ENCODE data around the gene CD40. TPM values are rescaled to one million over a fixed set of nuclear protein-coding genes. Genes with fewer than 3 reads are reported as not detected.

Gene CD40
- total and polyA plus RNA-seq, 2 of the 8 experiments (the other 6 are each of a cell fraction or from before 2014, with no cell fraction given) = 14.5 to 18.8 TPM

DNA sequence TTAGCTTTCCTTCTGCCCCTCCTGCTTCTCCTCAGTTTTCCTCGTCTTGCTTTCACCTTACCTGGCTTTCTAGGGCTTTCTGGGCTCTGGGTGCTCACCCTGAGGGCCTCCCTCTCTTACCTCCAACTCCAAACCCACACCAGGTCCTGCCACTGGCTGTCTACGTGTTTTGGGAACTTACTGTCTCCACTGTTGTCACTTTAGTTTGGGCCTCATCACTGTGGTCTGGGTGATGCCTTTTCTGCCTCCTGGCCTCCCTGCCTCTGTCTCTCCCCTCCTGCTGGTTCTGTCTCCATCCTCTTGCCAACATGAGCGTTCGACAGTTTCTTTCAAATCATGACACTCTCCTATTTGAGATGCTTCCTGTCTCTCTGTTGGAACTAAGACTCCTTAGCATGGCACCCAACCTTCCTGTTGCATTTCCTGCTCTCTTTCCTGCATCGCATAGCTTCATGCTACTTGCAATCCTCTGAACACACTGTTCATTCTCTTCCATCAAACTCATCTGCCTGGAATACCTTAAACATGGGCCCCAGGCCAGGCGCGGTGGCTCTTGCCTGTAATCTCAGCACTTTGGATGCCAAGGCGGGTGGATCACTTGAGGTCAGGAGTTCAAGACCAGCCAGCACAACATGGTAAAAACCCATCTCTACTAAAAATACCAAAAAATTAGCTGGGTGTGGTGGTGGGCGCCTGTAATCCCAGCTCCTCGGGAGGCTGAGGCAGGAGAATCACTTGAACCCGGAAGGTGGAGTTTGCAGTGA lies 5.5 kb downstream of the CD40 start:
- Histone ChIP-seq H3K27ac (ENCODE audit: low read depth, low read length) (no peak overlapping the region), H3K27me3 (replicated peaks in 1 of 4; ENCODE audit: control insufficient read depth in 3 of 4, extremely low read depth in 1 of 4, insufficient read depth in 3 of 4, low read length in 3 of 4) (0 out of 7 replicates have a peak, but pooled peaks cover 0 to 3% (median 0%) of the 10 kb centered on the region in 4 experiments), H2BK12ac (ENCODE audit: low read depth, low read length) (no peak overlapping the region), H2BK120ac (replicated peaks; ENCODE audit: low read depth, low read length) (no peak overlapping the region), H3K79me2 (ENCODE audit: control insufficient read depth in 1 of 2, insufficient read depth in 2 of 2, low read length in 2 of 2) (peaks cover 0 to 2% of the 10 kb centered on the region in 2 experiments; a peak in 1 of 4 replicates), H4K5ac (ENCODE audit: insufficient read length, low read depth, low read length) (no peak overlapping the region), H3K14ac (ENCODE audit: insufficient read length) (no peak overlapping the region), H2BK15ac (ENCODE audit: low read length) (no peak overlapping the region), H3K56ac (replicated peaks; ENCODE audit: insufficient read length, low read depth, low read length) (no peak overlapping the region), H3K9me3 (ENCODE audit: insufficient read depth in 2 of 2, low read depth in 1 of 2, low read length in 1 of 2) (no peaks in the 10 kb centered on the region), H4K20me1 (replicated peaks in 1 of 2; ENCODE audit: control insufficient read depth in 1 of 2, insufficient read depth in 2 of 2, low read length in 2 of 2) (peaks cover 0 to 3% of the 10 kb centered on the region in 2 experiments), H2AK5ac (ENCODE audit: low read depth, low read length) (no peak overlapping the region), H3K36me3 (ENCODE audit: control insufficient read depth in 2 of 4, insufficient read depth in 4 of 4, low read length in 3 of 4) (peaks cover 0 to 12% (median 5%) of the 10 kb centered on the region in 4 experiments; a peak in 5 of 8 replicates), H4K8ac (ENCODE audit: extremely low read depth, insufficient read depth, low read length) (no peak overlapping the region; the same call in 1 of the 2 replicates), H3K23me2 (ENCODE audit: low read depth, low read length) (no peaks in the 10 kb centered on the region), H3K23ac (ENCODE audit: insufficient read length) (no peak overlapping the region), H3K9ac (replicated peaks in 1 of 4; ENCODE audit: extremely low read depth in 1 of 4, low read depth in 3 of 4, low read length in 3 of 4) (no peak overlapping the region), H3K4me2 (ENCODE audit: insufficient read depth in 1 of 2, low read depth in 2 of 2, low read length in 2 of 2) (no peak overlapping the region), H3K18ac (ENCODE audit: extremely low read depth, low read length) (no peak overlapping the region), H2BK5ac (ENCODE audit: low read depth, low read length) (no peak overlapping the region), H3K4ac (replicated peaks; ENCODE audit: insufficient read length, low read depth, low read length) (no peak overlapping the region), H3K4me1 (replicated peaks in 1 of 4; ENCODE audit: control insufficient read depth in 3 of 4, insufficient read depth in 4 of 4, low read length in 3 of 4) (peaks cover 0 to 3% (median 0%) of the 10 kb centered on the region in 4 experiments; a peak in 2 of 7 replicates), H4K91ac (replicated peaks; ENCODE audit: insufficient read length, low read length) (no peak overlapping the region), H2AFZ (ENCODE audit: low read length) (no peak overlapping the region), H2BK20ac (ENCODE audit: low read length) (no peak overlapping the region), H3K79me1 (ENCODE audit: low read depth, low read length) (no peaks in the 10 kb centered on the region), H3K4me3 (ENCODE audit: extremely low read depth in 1 of 4, insufficient read depth in 2 of 4, low read depth in 3 of 4, low read length in 4 of 4) (no peak overlapping the region)
- POLR2A ChIA-PET (ENCODE audit: partially characterized antibody) = no interaction called here
- FAIRE-seq (no peak), DNase-seq (ENCODE audit: low read depth in 1 of 2, low spot score in 2 of 2) (no peak)
- 87% methylated on average over 11 of the region's 11 CpGs; no CpG with 5 or more reads in 1 of the 2 experiments for WGBS, 2 experiments (ENCODE audit: extremely low coverage in 1 of 2, insufficient coverage in 1 of 2, insufficient read length in 1 of 2, insufficient replicate concordance in 2 of 2, low coverage in 1 of 2, low lambda C conversion rate in 2 of 2, missing lambda C conversion rate in 1 of 2)
- CTCF ChIA-PET (ENCODE audit: partially characterized antibody) = interaction anchor here (0.5 to 6.8 kb wide), 7 partner anchors 8 to 249 kb away, joined by 3 to 60 read pairs (median 3); no protein-coding TSS in a partner anchor
- TF ChIP-seq GABPA (IDR thresholded peaks at IDR 0.05; ENCODE audit: borderline replicate concordance, insufficient read depth, low read length) (no peak), POLR2A (IDR thresholded peaks at IDR 0.05; ENCODE audit: control extremely low read depth in 1 of 2, low read depth in 2 of 2, low read length in 2 of 2) (no peak), EZH2 (IDR thresholded peaks at IDR 0.05; ENCODE audit: low read depth, low read length, severe bottlenecking) (no peak), TAF7 (optimal IDR thresholded peaks at IDR 0.05; ENCODE audit: borderline replicate concordance, low read depth, low read length) (no peak), TAF1 (IDR thresholded peaks at IDR 0.05; ENCODE audit: low read depth, low read length) (no peak), BRCA1 (IDR thresholded peaks at IDR 0.05; ENCODE audit: low read depth, low read length) (no peak), MAFK (IDR thresholded peaks at IDR 0.05; ENCODE audit: low read depth, low read length) (no peak), KDM1A (IDR thresholded peaks at IDR 0.05; ENCODE audit: borderline replicate concordance, low read length) (no peak), JUND (IDR thresholded peaks at IDR 0.05; ENCODE audit: low read length) (no peak), CBX5 (IDR thresholded peaks at IDR 0.05; ENCODE audit: low read depth, low read length) (no peak), BACH1 (IDR thresholded peaks at IDR 0.05; ENCODE audit: low read length) (no peak)
- TF ChIP-seq, protein P1, sequence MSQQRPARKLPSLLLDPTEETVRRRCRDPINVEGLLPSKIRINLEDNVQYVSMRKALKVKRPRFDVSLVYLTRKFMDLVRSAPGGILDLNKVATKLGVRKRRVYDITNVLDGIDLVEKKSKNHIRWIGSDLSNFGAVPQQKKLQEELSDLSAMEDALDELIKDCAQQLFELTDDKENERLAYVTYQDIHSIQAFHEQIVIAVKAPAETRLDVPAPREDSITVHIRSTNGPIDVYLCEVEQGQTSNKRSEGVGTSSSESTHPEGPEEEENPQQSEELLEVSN (IDR thresholded peaks at IDR 0.05) = no peak

Measured in H1 (cell line).